Left ventricle myocardium inferior (tissue), 1 donor: ENCODE measurements around the gene GCNT2. TPM values are rescaled to one million over a fixed set of nuclear protein-coding genes. Genes with fewer than 3 reads are reported as not detected.

Source experiments
- DNase-seq: peaks from one replicate; pipeline ENCODE4 v3.0.0-alpha.2; 2020
- H3K27ac ChIP-seq: fragments of 200-600 bp; replicated peaks from 2 replicates; pipeline ENCODE4 v1.8.0; 2021
- H3K27me3 ChIP-seq: fragments of 200-600 bp; 2 replicates; pipeline ENCODE4 v1.8.0; 2021; ENCODE audit warnings: low read depth
- H3K36me3 ChIP-seq: fragments of 200-600 bp; 2 replicates; pipeline ENCODE4 v1.8.0; 2021
- H3K4me1 ChIP-seq: fragments of 200-600 bp; 2 replicates; pipeline ENCODE4 v1.8.0; 2021
- H3K4me3 ChIP-seq: fragments of 200-600 bp; 2 replicates; pipeline ENCODE4 v1.8.0; 2021; ENCODE audit warnings: mild to moderate bottlenecking, moderate library complexity
- H3K9me3 ChIP-seq: fragments of 200-600 bp; replicated peaks from 2 replicates; pipeline ENCODE4 v1.8.0; 2021
- CTCF ChIP-seq: fragments of 200-600 bp; IDR thresholded peaks from 2 replicates; pipeline ENCODE4 v1.8.0; 2021; ENCODE audit warnings: antibody characterized with exemption, mild to moderate bottlenecking, borderline replicate concordance
- intact Hi-C: fragments of 100-400 bp; cut with micrococcal nuclease; formaldehyde crosslinking; loops from one replicate; pipeline ENCODE4 v1.11.0; 2022
- total RNA-seq: library from RNA; stranded (reverse); fragmentation: NEBNext Ultra II Directional; extraction: Animal tissue kit (Norgen Biotek cat#: 25700); gene quantifications from one replicate; pipeline ENCODE4 v1.2.1, GENCODE V29; 2021
- donor health status: DM: no; HTN: yes; CAD: no; lungs with severe emphysema.

Gene GCNT2
- total RNA-seq, 1 donor from 2014 or later: 49.0 TPM

- intact Hi-C loops: no loop called here
- H3K9me3 ChIP-seq: peaks cover 6% of the 10 kb centered on the region
- no peak overlapping the region for H3K27ac ChIP-seq
- H3K36me3 ChIP-seq: peaks cover 11% of the 10 kb centered on the region
- H3K27me3 ChIP-seq: no peaks in the 10 kb centered on the region
- no peak for DNase-seq
- TF ChIP-seq CTCF: no peak
- no peak overlapping the region for H3K4me3 ChIP-seq
- H3K4me1 ChIP-seq: peaks cover 37% of the 10 kb centered on the region
Observed at GRCh38 chr6:10618409-10618808, 97.3 kb downstream of the GCNT2 start.

- Histone ChIP-seq H3K4me1 (peaks cover 30% of the 10 kb centered on the region), H3K36me3 (peaks cover 20% of the 10 kb centered on the region), H3K4me3 (no peak overlapping the region), H3K9me3 (peaks cover 6% of the 10 kb centered on the region), H3K27me3 (no peaks in the 10 kb centered on the region), H3K27ac (peak overlapping the region; percentile 62)
- intact Hi-C loops: no loop called here
- TF ChIP-seq CTCF: no peak
- no peak for DNase-seq
Observed at GRCh38 chr6:10621213-10621612, 100.1 kb downstream of the GCNT2 start.

GRCh38 chr6:10621847-10622246 lies 100.7 kb downstream of the GCNT2 start:
- H3K9me3 ChIP-seq: peaks cover 6% of the 10 kb centered on the region
- H3K27me3 ChIP-seq: no peaks in the 10 kb centered on the region
- peak overlapping the region; percentile 62 for H3K27ac ChIP-seq
- intact Hi-C loops: no loop called here
- DNase-seq: no peak
- peaks cover 34% of the 10 kb centered on the region for H3K4me1 ChIP-seq
- peaks cover 26% of the 10 kb centered on the region for H3K36me3 ChIP-seq
- H3K4me3 ChIP-seq: no peak overlapping the region
- no peak for TF ChIP-seq CTCF

- intact Hi-C loops: no loop called here
- H3K4me1 ChIP-seq: peaks cover 25% of the 10 kb centered on the region
Observed at GRCh38 chr6:10624836-10625235, 103.7 kb downstream of the GCNT2 start.

GRCh38 chr6:10626154-10626741 lies 105.1 kb downstream of the GCNT2 start:
- H3K4me3 ChIP-seq: no peak overlapping the region
- H3K27me3 ChIP-seq: no peaks in the 10 kb centered on the region
- TF ChIP-seq CTCF: no peak
- peaks cover 28% of the 10 kb centered on the region for H3K36me3 ChIP-seq
- H3K9me3 ChIP-seq: peaks cover 6% of the 10 kb centered on the region
- peaks cover 12% of the 10 kb centered on the region for H3K4me1 ChIP-seq
- DNase-seq: no peak
- intact Hi-C loops: no loop called here
- H3K27ac ChIP-seq: no peak overlapping the region

More at GRCh38 chr6:10624836-10625235, 103.7 kb downstream of the GCNT2 start:
- no peak for DNase-seq
- peaks cover 28% of the 10 kb centered on the region for H3K36me3 ChIP-seq
- H3K27ac ChIP-seq: no peak overlapping the region
- no peaks in the 10 kb centered on the region for H3K27me3 ChIP-seq
- H3K4me3 ChIP-seq: no peak overlapping the region
- TF ChIP-seq CTCF: no peak
- peaks cover 6% of the 10 kb centered on the region for H3K9me3 ChIP-seq
